ENCODE data around the gene PRSS27. TPM values are rescaled to one million over a fixed set of nuclear protein-coding genes. Genes with fewer than 3 reads are reported as not detected.
"Not testable (repeated sequence)": the region's sequence is repeated elsewhere in the genome, so short reads cannot be mapped to it uniquely, and the experiment has no call there.

The PRSS27 gene
- total RNA-seq, 1 donor from 2014 or later: 1.8 TPM

GRCh38 chr16:2682209-2683021 lies 37.6 kb downstream of the PRSS27 start, which contains the start of gene KCTD5:
KCTD5 (plus strand) TSS chr16:2682523; CDS start chr16:2682549, 26 bp downstream.
- H3K4me3 Mint-ChIP-seq: peak within 1 kb of the TSS; percentile 96
- POLR2A ChIA-PET: interaction anchor here (0.5 to 2.1 kb wide), 17 partner anchors 9 to 1670 kb away, joined by 3 to 46 read pairs (median 4); partner anchors contain the start of genes FLYWCH1, FLYWCH2, PKMYT1 and PRSS27
- H3K36me3 Mint-ChIP-seq (ENCODE audit: low read depth): peaks cover 5% of the 10 kb centered on the region
- peaks cover 31% of the 10 kb centered on the region for H3K4me1 Mint-ChIP-seq
- no peaks in the 10 kb centered on the region for H3K27me3 Mint-ChIP-seq
- peak within 1 kb of the TSS; percentile 92 for H3K27ac Mint-ChIP-seq
- TF ChIP-seq CTCF (IDR thresholded peaks at IDR 0.05): no peak
- intact Hi-C loops (cut with micrococcal nuclease): loop anchor here (1.0 to 5.0 kb wide), 4 partner anchors 9 to 675 kb away; partner anchors contain the start of genes SRRM2 and ZNF598
- CTCF ChIA-PET: interaction anchor here (0.8 kb wide), 1 partner anchor 186 kb away, joined by 3 read pairs; no protein-coding TSS in a partner anchor
- ATAC-seq (ENCODE audit: low read depth): peak; percentile 85
- DNase-seq: peak; percentile 93
- no peaks in the 10 kb centered on the region for H3K9me3 Mint-ChIP-seq

- H3K4me1 Mint-ChIP-seq: peaks cover 21% of the 10 kb centered on the region
- H3K4me3 Mint-ChIP-seq; H3K27me3 Mint-ChIP-seq; H3K9me3 Mint-ChIP-seq; CTCF ChIA-PET; H3K27ac Mint-ChIP-seq; ATAC-seq (ENCODE audit: low read depth); DNase-seq; H3K36me3 Mint-ChIP-seq (ENCODE audit: low read depth): not testable (repeated sequence)
- intact Hi-C loops (cut with micrococcal nuclease): loop anchor here (5.0 kb wide), 1 partner anchor 673 kb away; the partner anchor contains the start of gene ZNF598
- POLR2A ChIA-PET: interaction anchor here (0.6 kb wide), 1 partner anchor 623 kb away, joined by 7 read pairs; no protein-coding TSS in a partner anchor
Measured at GRCh38 chr16:2680360-2680759, 39.7 kb downstream of the PRSS27 start.

- H3K4me3 Mint-ChIP-seq; DNase-seq; H3K27ac Mint-ChIP-seq; H3K9me3 Mint-ChIP-seq; H3K36me3 Mint-ChIP-seq (ENCODE audit: low read depth); CTCF ChIA-PET; ATAC-seq (ENCODE audit: low read depth); H3K27me3 Mint-ChIP-seq; POLR2A ChIA-PET: not testable (repeated sequence)
- H3K4me1 Mint-ChIP-seq: peaks cover 20% of the 10 kb centered on the region
- intact Hi-C loops (cut with micrococcal nuclease): loop anchor here (5.0 kb wide), 1 partner anchor 673 kb away; the partner anchor contains the start of gene ZNF598
Measured at GRCh38 chr16:2679902-2680301, 40.1 kb downstream of the PRSS27 start.

DNA sequence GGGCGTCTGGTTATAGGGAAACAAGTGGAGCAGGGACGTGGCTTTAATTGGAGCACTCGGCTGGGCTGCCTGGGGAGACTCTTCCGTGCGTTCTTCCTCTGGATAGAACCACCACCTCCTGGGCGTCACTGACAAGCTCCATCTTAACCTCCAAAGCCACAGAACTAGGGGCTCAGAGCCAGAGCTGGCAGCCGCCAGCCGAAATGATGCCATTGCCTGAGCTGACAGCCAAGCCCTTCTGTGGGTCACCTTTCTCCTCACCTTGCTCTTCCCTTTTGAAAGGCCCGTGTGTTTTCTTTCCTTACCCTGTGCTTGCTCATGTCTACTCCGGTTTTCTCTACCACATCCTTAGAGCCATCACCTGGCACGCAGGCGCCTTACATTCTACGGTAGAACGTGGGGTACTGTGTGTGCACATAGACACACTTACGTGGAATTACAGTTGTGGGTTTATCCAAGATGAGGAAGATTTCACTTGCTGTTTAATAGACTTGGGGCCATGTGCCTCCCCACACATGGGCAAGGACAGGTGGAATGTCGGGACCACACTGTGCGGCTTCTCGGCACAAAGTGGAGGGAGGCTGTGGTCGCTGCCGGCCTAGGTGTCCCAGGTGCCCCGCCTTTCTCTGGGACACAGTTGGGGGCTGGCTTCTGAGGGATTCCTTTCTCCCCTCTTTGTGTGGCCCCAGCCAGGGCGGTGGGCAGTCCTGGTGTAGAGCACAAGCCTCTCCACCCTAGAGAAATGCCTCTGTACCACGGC lies 41.6 kb downstream of the PRSS27 start:
- H3K9me3 Mint-ChIP-seq; H3K27ac Mint-ChIP-seq; DNase-seq; ATAC-seq (ENCODE audit: low read depth); CTCF ChIA-PET; H3K27me3 Mint-ChIP-seq; H3K36me3 Mint-ChIP-seq (ENCODE audit: low read depth); H3K4me3 Mint-ChIP-seq; intact Hi-C loops (cut with micrococcal nuclease); POLR2A ChIA-PET: not testable (repeated sequence)
- H3K4me1 Mint-ChIP-seq: peaks cover 15% of the 10 kb centered on the region

DNA sequence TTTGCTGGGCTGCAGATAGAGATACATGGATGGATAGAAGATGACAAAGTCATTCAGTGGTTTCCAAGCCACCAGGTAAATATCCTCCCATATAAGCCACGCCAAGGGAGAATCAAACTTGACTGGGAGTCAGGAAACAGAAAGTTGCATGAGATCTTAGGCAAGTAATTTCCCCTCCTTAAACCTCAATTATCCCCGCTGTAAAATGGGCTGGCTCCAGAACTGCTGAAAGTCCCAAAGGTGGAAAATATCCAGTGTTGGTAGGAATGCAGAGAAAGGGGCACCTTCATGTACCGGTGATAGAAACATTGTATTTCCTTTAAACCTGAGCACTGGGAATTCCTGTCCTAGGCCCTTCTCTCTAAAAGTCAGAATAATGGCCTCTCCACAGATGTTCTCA lies 43.1 kb downstream of the PRSS27 start:
- H3K4me3 Mint-ChIP-seq; H3K27me3 Mint-ChIP-seq; CTCF ChIA-PET; H3K27ac Mint-ChIP-seq; H3K36me3 Mint-ChIP-seq (ENCODE audit: low read depth); intact Hi-C loops (cut with micrococcal nuclease); DNase-seq; ATAC-seq (ENCODE audit: low read depth); H3K9me3 Mint-ChIP-seq: not testable (repeated sequence)
- H3K4me1 Mint-ChIP-seq: peaks cover 14% of the 10 kb centered on the region
- POLR2A ChIA-PET: interaction anchor here (0.6 kb wide), 1 partner anchor 76 kb away, joined by 6 read pairs; the partner anchor contains the start of gene SRRM2

GRCh38 chr16:2675714-2676113 lies 44.3 kb downstream of the PRSS27 start:
- H3K4me3 Mint-ChIP-seq: no peak overlapping the region
- no peaks in the 10 kb centered on the region for H3K27me3 Mint-ChIP-seq
- peaks cover 2% of the 10 kb centered on the region for H3K36me3 Mint-ChIP-seq (ENCODE audit: low read depth)
- POLR2A ChIA-PET: no interaction called here
- H3K9me3 Mint-ChIP-seq: no peaks in the 10 kb centered on the region
- no peak for TF ChIP-seq CTCF (IDR thresholded peaks at IDR 0.05)
- ATAC-seq (ENCODE audit: low read depth) (no peak), DNase-seq (no peak)
- peaks cover 19% of the 10 kb centered on the region for H3K4me1 Mint-ChIP-seq
- intact Hi-C loops (cut with micrococcal nuclease): no loop called here
- CTCF ChIA-PET: no interaction called here
- no peak overlapping the region for H3K27ac Mint-ChIP-seq
